Stimulated activated CD8-positive, alpha-beta memory T cell treated with anti-CD3 and anti-CD28 coated beads, Interleukin-7, amount 100 ng/mL, for 4 hours (primary cell): ENCODE measurements around the gene MUC4.
A peak's percentile ranks its signal among the peaks of the same experiment; 100 is the strongest.
"Not testable (repeated sequence)": the region's sequence is repeated elsewhere in the genome, so short reads cannot be mapped to it uniquely, and the experiment has no call there.

ENCODE experiments used
- DNase-seq, 2 donors: peaks; one replicate each; pipeline ENCODE4 v3.0.0-alpha.2; 2020; ENCODE audit warnings: low read depth in 2 of 2

MUC4 gene

GRCh38 chr3:195762611-195763010 lies 49.1 kb downstream of the MUC4 start:
- DNase-seq = no peak

- DNase-seq = no peak
Observed at GRCh38 chr3:195762249-195762585, 49.5 kb downstream of the MUC4 start.

- DNase-seq = no peak
Observed at GRCh38 chr3:195761567-195762248, 50.0 kb downstream of the MUC4 start.

GRCh38 chr3:195761123-195761566 lies 50.6 kb downstream of the MUC4 start:
- no peak for DNase-seq

- DNase-seq = no peak
Observed at GRCh38 chr3:195760345-195761122, 51.2 kb downstream of the MUC4 start.

- no peak for DNase-seq
Observed at GRCh38 chr3:195758721-195759353, 52.9 kb downstream of the MUC4 start.

GRCh38 chr3:195757827-195758226 lies 53.9 kb downstream of the MUC4 start:
- no peak for DNase-seq

GRCh38 chr3:195757438-195757770 lies 54.3 kb downstream of the MUC4 start:
- DNase-seq = no peak

GRCh38 chr3:195755791-195756676 lies 55.7 kb downstream of the MUC4 start:
- DNase-seq = peak in 1 of 2 donors; percentile 13

- no peak for DNase-seq
Observed at GRCh38 chr3:195755391-195755790, 56.3 kb downstream of the MUC4 start.

GRCh38 chr3:195754906-195755305 lies 56.8 kb downstream of the MUC4 start:
- no peak for DNase-seq

- DNase-seq = no peak
Observed at GRCh38 chr3:195754141-195754540, 57.6 kb downstream of the MUC4 start.

GRCh38 chr3:195753581-195753980 lies 58.1 kb downstream of the MUC4 start:
- no peak for DNase-seq

GRCh38 chr3:195752546-195753331 lies 59.0 kb downstream of the MUC4 start:
- DNase-seq = no peak

GRCh38 chr3:195752066-195752465 lies 59.7 kb downstream of the MUC4 start:
- DNase-seq = no peak

GRCh38 chr3:195751560-195751959 lies 60.2 kb downstream of the MUC4 start:
- no peak for DNase-seq

GRCh38 chr3:195750797-195751520 lies 60.8 kb downstream of the MUC4 start:
- no peak for DNase-seq

GRCh38 chr3:195749101-195749500 lies 62.6 kb downstream of the MUC4 start:
- DNase-seq = not testable (repeated sequence)

- DNase-seq = no peak
Observed at GRCh38 chr3:195748661-195749060, 63.1 kb downstream of the MUC4 start.

GRCh38 chr3:195746751-195747150 lies 65.0 kb downstream of the MUC4 start:
- DNase-seq = no peak

- DNase-seq = no peak
Observed at GRCh38 chr3:195746346-195746745, 65.4 kb downstream of the MUC4 start.
